GM12891 (cell line): ENCODE data around the gene PAK1IP1.
A peak's percentile ranks its signal among the peaks of the same experiment; 100 is the strongest.
"Not testable (repeated sequence)": the region's sequence is repeated elsewhere in the genome, so short reads cannot be mapped to it uniquely, and the experiment has no call there.

Experiments
- DNase-seq: peaks from one replicate; pipeline ENCODE4 v3.0.0; 2011; ENCODE audit warnings: low spot score; ENCODE audit not compliant: insufficient read length
- FAIRE-seq: peaks from 2 replicates; lab custom pipeline; 2011; peaks lifted over from hg19 to GRCh38; lab: Jason Lieb, UNC
- PAX5 ChIP-seq: IDR thresholded peaks from 2 replicates; pipeline ENCODE4 v1.6.1; 2011; ENCODE audit warnings: low read length, moderate library complexity, mild to moderate bottlenecking; ENCODE audit not compliant: insufficient read depth, severe bottlenecking
- POLR2A ChIP-seq: IDR thresholded peaks from 2 replicates; pipeline ENCODE4 v1.6.1; 2011; ENCODE audit warnings: low read depth, low read length, control low read depth
- POLR2AphosphoS5 ChIP-seq: IDR thresholded peaks from 2 replicates; pipeline ENCODE4 v1.6.1; 2011; ENCODE audit warnings: low read depth, low read length, control low read depth
- POU2F2 ChIP-seq: IDR thresholded peaks from 2 replicates; pipeline ENCODE4 v1.6.1; 2011; ENCODE audit warnings: low read depth, mild to moderate bottlenecking, control low read depth, low read length, moderate library complexity
- SPI1 ChIP-seq: IDR thresholded peaks from 2 replicates; pipeline ENCODE4 v1.6.1; 2011; ENCODE audit warnings: low read depth, low read length, control low read depth
- TAF1 ChIP-seq: IDR thresholded peaks from 2 replicates; pipeline ENCODE4 v1.6.1; 2011; ENCODE audit warnings: low read depth, low read length, control low read depth

PAK1IP1 gene

DNA sequence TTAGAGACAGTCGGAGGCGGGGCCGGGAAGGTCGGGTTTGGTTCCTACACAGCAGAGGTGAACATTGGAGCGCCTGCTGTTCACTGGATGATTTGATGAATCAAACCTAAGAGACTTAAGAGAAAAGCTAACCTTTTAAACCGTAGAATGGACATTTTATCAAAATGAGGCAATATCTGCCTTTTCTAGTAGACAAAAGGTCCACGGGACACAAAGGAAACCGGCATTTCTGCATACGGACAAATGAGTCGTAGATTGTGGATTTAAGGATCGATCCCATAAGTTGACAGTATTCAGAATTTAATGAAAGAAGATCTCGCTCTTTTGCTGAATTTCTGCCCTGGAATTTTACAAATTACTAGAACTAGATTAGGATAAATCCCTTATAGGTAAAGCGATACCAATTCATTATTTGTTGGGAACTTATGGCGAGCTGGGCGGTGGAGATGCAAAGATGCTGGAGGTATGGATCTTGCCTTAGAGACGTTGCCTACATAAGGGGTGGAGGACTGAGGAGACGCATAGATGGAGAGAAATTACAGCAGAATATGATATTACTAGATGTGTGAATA, 400 bp downstream of the PAK1IP1 start:
- FAIRE-seq (no peak), DNase-seq (no peak)
- TF ChIP-seq POU2F2, result no peak
- no peak for TF ChIP-seq POLR2AphosphoS5
- no peak for TF ChIP-seq TAF1
- no peak for TF ChIP-seq SPI1
- no peak for TF ChIP-seq PAX5
- TF ChIP-seq POLR2A, result no peak

GRCh38 chr6:10696655-10697054, 1.9 kb downstream of the PAK1IP1 start:
- FAIRE-seq (no peak), DNase-seq (no peak)
- no peak for TF ChIP-seq SPI1

- FAIRE-seq (no peak), DNase-seq (no peak)
- TF ChIP-seq POLR2AphosphoS5 (no peak), PAX5 (no peak), TAF1 (no peak), POU2F2 (no peak), SPI1 (no peak), POLR2A (no peak)
Measured at GRCh38 chr6:10713962-10714361, 19.2 kb downstream of the PAK1IP1 start.

DNA sequence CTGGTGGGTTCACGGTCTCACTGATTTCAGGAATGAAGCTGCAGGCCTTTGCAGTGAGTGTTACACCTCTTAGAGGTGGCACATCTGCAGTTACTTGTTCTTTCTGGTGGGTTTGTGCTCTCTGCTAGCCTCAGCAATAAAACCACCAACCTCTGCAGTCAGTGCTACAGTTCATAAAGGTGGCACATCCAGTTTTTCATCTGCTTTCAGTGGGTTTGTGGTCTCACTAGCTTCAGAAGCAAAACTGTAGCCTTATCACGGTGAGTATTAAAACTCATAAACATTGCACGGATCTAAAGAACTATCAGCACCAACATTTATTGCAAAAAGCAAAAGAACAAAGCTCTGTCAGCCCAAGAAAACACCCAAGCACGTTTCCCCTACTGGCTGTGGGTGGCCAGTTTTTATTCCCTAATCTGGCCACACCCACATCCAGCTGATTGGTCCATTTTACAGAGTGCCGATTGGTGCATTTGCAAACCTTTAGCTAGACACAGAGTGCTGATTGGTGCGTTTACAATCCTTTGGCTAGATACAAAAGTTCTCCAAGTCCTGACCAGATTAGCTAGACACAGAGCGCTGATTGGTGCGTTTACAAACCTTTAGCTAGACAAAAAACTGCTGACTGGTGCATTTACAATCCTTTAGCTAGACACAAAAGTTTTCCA, 24.7 kb downstream of the PAK1IP1 start:
- TF ChIP-seq POU2F2 (no peak), PAX5 (no peak)
- FAIRE-seq, result no peak
- DNase-seq, result no peak

DNA sequence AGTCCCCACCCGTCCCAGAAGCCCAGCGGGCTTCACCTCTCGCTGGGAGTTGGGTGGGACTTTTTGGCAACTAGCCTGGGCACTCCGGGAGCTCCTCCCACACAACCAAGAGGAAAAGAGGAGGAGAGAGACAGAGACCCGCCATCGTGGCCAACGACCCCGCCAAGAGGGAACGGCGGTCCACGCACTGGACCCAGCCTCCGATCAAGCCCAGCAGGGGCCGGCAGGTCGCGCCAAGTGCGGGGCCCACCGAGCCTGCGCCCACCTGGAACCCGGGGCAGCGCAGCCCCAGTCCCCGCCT, 25.1 kb downstream of the PAK1IP1 start:
- DNase-seq (no peak), FAIRE-seq (no peak)
- TF ChIP-seq SPI1 (no peak), POLR2A (no peak), POLR2AphosphoS5 (no peak), TAF1 (no peak), POU2F2 (no peak), PAX5 (no peak)

DNA sequence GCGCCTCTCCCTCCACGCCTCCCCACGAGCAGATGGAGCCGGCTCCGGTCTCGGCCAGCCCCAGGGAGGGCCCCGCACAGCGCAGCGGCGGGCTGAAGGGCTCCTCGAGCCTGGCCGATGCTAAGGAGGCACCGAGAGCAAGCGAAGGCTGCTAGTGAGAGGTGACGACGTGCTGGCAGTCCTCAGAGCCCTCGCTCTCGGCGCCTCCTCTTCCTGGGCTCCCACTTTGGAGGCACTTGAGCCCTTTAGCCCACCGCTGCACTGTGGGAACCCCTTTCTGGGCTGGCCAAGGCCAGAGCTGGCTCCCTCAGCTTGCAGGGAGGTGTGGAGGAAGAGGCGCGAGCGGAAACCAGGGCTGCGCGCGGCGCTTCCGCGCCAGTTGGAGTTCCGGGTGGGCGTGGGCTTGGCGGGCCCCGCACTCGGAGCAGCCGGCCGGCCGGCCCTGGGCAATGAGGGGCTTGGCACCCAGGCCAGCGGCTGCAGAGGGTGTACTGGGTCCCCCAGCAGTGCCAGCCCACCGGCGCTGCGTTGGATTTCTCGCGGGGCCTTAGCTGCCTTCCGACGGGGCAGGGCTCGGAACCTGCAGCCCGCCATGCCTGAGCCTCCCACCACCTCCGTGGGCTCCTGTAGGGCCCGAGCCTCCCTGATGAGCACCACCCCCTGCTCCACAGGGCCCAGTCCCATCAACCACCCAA, 25.6 kb downstream of the PAK1IP1 start:
- no peak for FAIRE-seq
- peak; percentile 37 for DNase-seq
- TF ChIP-seq POU2F2, result no peak; the same call in none of the 2 replicates
- peak; percentile 37; the same call in 1 of the 2 replicates for TF ChIP-seq POLR2AphosphoS5

DNA sequence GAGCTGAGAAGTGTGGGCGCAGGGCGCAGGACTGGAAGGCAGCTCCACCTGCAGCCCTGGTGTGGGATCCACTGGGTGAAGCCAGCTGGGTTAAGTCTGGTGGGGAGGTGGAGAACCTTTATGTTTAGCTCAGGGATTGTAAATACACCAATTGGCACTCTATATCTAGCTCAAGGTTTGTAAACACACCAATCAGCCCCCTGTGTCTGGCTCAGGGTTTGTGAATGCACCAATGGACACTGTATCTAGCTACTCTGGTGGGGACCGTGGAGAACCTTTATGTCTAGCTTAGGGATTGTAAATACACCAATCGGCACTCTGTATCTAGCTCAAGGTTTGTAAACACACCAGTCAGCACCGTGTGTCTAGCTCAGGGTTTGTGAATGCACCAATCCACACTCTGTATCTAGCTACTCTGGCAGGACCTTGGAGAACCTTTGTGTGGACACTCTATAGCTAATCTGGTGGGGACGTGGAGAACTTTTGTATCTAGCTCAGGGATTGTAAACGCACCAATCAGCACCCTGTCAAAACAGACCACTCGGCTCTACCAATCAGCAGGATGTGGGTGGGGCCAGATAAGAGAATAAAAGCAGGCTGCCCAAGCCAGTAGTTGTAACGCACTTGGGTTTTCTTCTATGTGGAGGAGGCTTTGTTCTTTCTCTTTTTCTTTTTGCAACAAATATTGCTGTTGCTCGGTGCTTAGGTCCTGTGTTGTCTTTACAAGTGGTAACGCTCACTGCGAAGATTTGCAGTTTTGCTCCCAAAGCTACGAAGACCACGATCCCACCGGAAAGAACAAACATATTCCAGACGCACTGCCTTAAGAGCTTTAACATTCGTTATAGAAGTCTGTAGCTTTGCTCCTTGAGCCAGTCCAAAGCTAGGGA, 26.4 kb downstream of the PAK1IP1 start:
- DNase-seq, result not testable (repeated sequence)
- FAIRE-seq, result peak; percentile 72
- TF ChIP-seq POLR2A (peak; percentile 19; the same call in 1 of the 2 replicates), POLR2AphosphoS5 (0 out of 2 replicates have a peak, but pooled peaks have one; percentile 10)

GRCh38 chr6:10721850-10722569, 27.2 kb downstream of the PAK1IP1 start:
- FAIRE-seq (no peak), DNase-seq (no peak)
- TF ChIP-seq POLR2A (no peak), POLR2AphosphoS5 (no peak), POU2F2 (no peak), PAX5 (no peak), TAF1 (no peak), SPI1 (no peak)

DNA sequence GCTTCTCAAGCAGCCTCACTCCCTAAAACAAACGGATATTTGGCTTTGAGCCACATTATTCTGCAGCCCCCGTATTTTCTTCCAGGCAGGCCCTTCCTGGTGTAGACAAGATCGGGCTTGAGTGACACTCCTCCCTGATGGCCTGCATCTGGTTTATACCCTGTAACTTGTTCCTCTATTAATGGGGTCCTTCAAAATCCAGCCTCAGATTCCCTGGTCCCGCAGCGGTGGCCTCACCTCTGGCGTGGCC, 27.7 kb downstream of the PAK1IP1 start:
- FAIRE-seq (no peak), DNase-seq (no peak)
- TF ChIP-seq TAF1 (no peak), PAX5 (no peak), POLR2AphosphoS5 (no peak), POLR2A (no peak), SPI1 (no peak), POU2F2 (no peak)
